Heart left ventricle (tissue), 13 donors: ENCODE measurements around the gene ULK4.

Experiments
- POLR2A ChIP-seq, 2 donors: fragments of 450-650 bp; IDR thresholded peaks; one replicate each; pipeline ENCODE4 v1.6.1; 2017; ENCODE audit warnings: antibody characterized with exemption in 2 of 2, mild to moderate bottlenecking in 2 of 2, moderate library complexity in 2 of 2
- TF ChIP-seq, protein P1 (sequence below), 12 donors: fragments of 200-600 bp; sonication (generic) in 4 of 12; IDR thresholded peaks; one replicate each; pipeline versions ENCODE4 v1.5.0 to v1.8.0; 2018 to 2022; ENCODE audit warnings: antibody characterized with exemption in 12 of 12, mild to moderate bottlenecking in 5 of 12
- donor health status: ischemic (EF 13 %, LVEDD 7.1; RV severe dilation, severe dysfunction).
- donor health status: DM: no; HTN: yes; CAD: no.
- donor health status: DM: no; HTN: no; CAD: no.
- donor health status: ischemic (EF 25% LVEDD 6.9; RV normal size, moderate dysfunction).
- donor health status: ischemic (EF 25% LVEDD 5.7; RV mildly dilated, moderate dysfunction).
- donor health status: ischemic (EF 35%, LVEDD 5.7; RV mildly dilated, moderate dysfunction).
- donor health status: nonischemic (EF 11% LVEDD 7.7; RV severe dilation, severe dysfunction).
- donor health status: DM: yes; HTN: yes; CAD: no.
- donor health status: PGD.
- donor health status: ischemic (EF 29% LVEDD 5.4; RV normal size, mild dysfunction).
- donor health status: nonischemic (EF 23%, LVEDD 6.1; RV moderate dilation, normal function).

DNA sequence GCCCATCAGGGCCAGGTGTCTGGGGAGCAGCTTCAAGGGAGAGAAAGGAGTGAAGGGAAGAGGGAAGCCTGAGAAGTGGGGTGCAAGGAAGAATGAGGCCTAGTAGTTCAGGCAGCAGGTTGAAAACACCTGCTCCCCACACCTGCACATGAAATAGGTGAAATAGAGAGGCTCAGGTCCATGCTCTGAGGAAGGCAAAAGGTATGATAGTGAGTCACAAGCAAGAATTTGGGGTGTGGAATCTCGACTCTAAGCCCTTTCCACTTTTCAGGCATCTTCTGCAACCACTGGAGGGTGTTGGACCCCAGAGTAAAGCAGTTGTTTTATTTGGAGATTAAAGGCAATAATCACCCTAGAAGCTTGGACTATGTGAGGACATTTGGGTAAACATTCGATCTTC lies 605.1 kb downstream of the ULK4 start:
- TF ChIP-seq, protein P1, sequence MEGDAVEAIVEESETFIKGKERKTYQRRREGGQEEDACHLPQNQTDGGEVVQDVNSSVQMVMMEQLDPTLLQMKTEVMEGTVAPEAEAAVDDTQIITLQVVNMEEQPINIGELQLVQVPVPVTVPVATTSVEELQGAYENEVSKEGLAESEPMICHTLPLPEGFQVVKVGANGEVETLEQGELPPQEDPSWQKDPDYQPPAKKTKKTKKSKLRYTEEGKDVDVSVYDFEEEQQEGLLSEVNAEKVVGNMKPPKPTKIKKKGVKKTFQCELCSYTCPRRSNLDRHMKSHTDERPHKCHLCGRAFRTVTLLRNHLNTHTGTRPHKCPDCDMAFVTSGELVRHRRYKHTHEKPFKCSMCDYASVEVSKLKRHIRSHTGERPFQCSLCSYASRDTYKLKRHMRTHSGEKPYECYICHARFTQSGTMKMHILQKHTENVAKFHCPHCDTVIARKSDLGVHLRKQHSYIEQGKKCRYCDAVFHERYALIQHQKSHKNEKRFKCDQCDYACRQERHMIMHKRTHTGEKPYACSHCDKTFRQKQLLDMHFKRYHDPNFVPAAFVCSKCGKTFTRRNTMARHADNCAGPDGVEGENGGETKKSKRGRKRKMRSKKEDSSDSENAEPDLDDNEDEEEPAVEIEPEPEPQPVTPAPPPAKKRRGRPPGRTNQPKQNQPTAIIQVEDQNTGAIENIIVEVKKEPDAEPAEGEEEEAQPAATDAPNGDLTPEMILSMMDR (IDR thresholded peaks at IDR 0.05): no peak
- no peak for TF ChIP-seq POLR2A (IDR thresholded peaks at IDR 0.05)
